ENCODE measurements around the gene SNCAIP. TPM values are rescaled to one million over a fixed set of nuclear protein-coding genes. Genes with fewer than 3 reads are reported as not detected.

The SNCAIP gene
- total and polyA plus RNA-seq, 9 of the 15 experiments (the other 6 are each of a cell fraction or from before 2014, with no cell fraction given): 0.04 TPM; not detected in 8

- no peak overlapping the region for H3K27ac ChIP-seq (ENCODE audit: extremely low read depth, low read depth, low read length)
- no peaks in the 10 kb centered on the region for H3K4me1 ChIP-seq (replicated peaks in 1 of 2; ENCODE audit: control insufficient read depth in 2 of 2, insufficient read depth in 2 of 2, low read length in 2 of 2)
- H2AFZ ChIP-seq (ENCODE audit: low read depth, low read length): no peak overlapping the region
- in situ Hi-C loops (cut with MboI) (no loop called here), intact Hi-C loops (cut with micrococcal nuclease) (no loop called here)
- 2% methylated on average over 7 of the region's 7 CpGs for whole genome bisulfite sequencing (ENCODE audit: insufficient coverage, low coverage, missing lambda C conversion rate)
- ChIA-PET CTCF (ENCODE audit: low intra/inter-chr PET ratio) (no interaction called here), POLR2A (no interaction called here)
- H4K20me1 ChIP-seq (replicated peaks; ENCODE audit: control insufficient read depth, insufficient read depth, low read length): no peaks in the 10 kb centered on the region
- H3K4me2 ChIP-seq (ENCODE audit: insufficient read depth, low read length): no peak overlapping the region
- H3K36me3 ChIP-seq (ENCODE audit: control insufficient read depth, insufficient read depth, low read length): no peaks in the 10 kb centered on the region
- H3K9me1 ChIP-seq (ENCODE audit: control insufficient read depth, insufficient read depth, low read length): no peaks in the 10 kb centered on the region
- no TSS peak for BruUV-seq (replicated peaks)
- no peak overlapping the region for H3K4me3 ChIP-seq
- no peak for ATAC-seq
- H3K79me2 ChIP-seq (ENCODE audit: control insufficient read depth, insufficient read depth, low read length): no peaks in the 10 kb centered on the region
- no peak overlapping the region for H3K9ac ChIP-seq (ENCODE audit: insufficient read depth in 1 of 2, low read depth in 2 of 2, low read length in 2 of 2)
- no peak for DNase-seq (ENCODE audit: extremely low read depth in 1 of 4, low spot score in 3 of 4)
- H3K9me3 ChIP-seq (replicated peaks; ENCODE audit: control insufficient read depth, insufficient read depth, low read depth, low read length): no peaks in the 10 kb centered on the region
- H3K27me3 ChIP-seq (ENCODE audit: control insufficient read depth in 2 of 2, insufficient read depth in 2 of 2, low read length in 2 of 2): no peaks in the 10 kb centered on the region
- no peak for FAIRE-seq
- TF ChIP-seq NFIX (CRISPR knock-in tag; IDR thresholded peaks at IDR 0.05; ENCODE audit: low read depth): 0 out of 2 replicates have a peak, but pooled peaks have one; percentile 21
- TF ChIP-seq NFIC (IDR thresholded peaks at IDR 0.05): peak; percentile 78
- no peak for TF ChIP-seq CTBP1 (IDR thresholded peaks at IDR 0.05; ENCODE audit: borderline replicate concordance)
These were observed 117.7 kb downstream of the SNCAIP start for GRCh38 chr5:122429545-122430318.

- in situ Hi-C loops (cut with MboI) (no loop called here), intact Hi-C loops (cut with micrococcal nuclease) (no loop called here)
- no peaks in the 10 kb centered on the region for H3K36me3 ChIP-seq (ENCODE audit: control insufficient read depth, insufficient read depth, low read length)
- POLR2A ChIA-PET: no interaction called here
- no peak for TF ChIP-seq TEAD2 (tag; IDR thresholded peaks at IDR 0.05)
- no peak for TF ChIP-seq ZNF316 (IDR thresholded peaks at IDR 0.05)
- TF ChIP-seq KLF13 (tag; IDR thresholded peaks at IDR 0.05; ENCODE audit: borderline replicate concordance, low read depth): no peak
- TF ChIP-seq ZNF766 (CRISPR knock-in tag; conservative IDR thresholded peaks at IDR 0.05): no peak
- TF ChIP-seq HDAC2 (IDR thresholded peaks at IDR 0.05): no peak
- no peak for TF ChIP-seq ZNF41 (CRISPR knock-in tag; conservative IDR thresholded peaks at IDR 0.05)
- no peak for TF ChIP-seq CBX8 (IDR thresholded peaks at IDR 0.05; ENCODE audit: borderline replicate concordance, extremely low read depth, low read depth, low read length, poor library complexity, severe bottlenecking)
- TF ChIP-seq ZZZ3 (IDR thresholded peaks at IDR 0.05): no peak
- no peak for TF ChIP-seq THAP12 (CRISPR knock-in tag; IDR thresholded peaks at IDR 0.05)
- no peaks in the 10 kb centered on the region for H3K79me2 ChIP-seq (ENCODE audit: control insufficient read depth, insufficient read depth, low read length)
- no peaks in the 10 kb centered on the region for H3K4me1 ChIP-seq (replicated peaks in 1 of 2; ENCODE audit: control insufficient read depth in 2 of 2, insufficient read depth in 2 of 2, low read length in 2 of 2)
- no peak overlapping the region for H3K4me3 ChIP-seq
- H3K9me3 ChIP-seq (replicated peaks; ENCODE audit: control insufficient read depth, insufficient read depth, low read depth, low read length): no peaks in the 10 kb centered on the region
- ATAC-seq (no peak), FAIRE-seq (no peak), DNase-seq (ENCODE audit: extremely low read depth in 1 of 4, low spot score in 3 of 4) (no peak)
- WGBS (ENCODE audit: insufficient coverage, low coverage, missing lambda C conversion rate): 0% methylated on average over 2 of the region's 2 CpGs
- H4K20me1 ChIP-seq (replicated peaks; ENCODE audit: control insufficient read depth, insufficient read depth, low read length): no peaks in the 10 kb centered on the region
- H3K4me2 ChIP-seq (ENCODE audit: insufficient read depth, low read length): no peak overlapping the region
- BruUV-seq (replicated peaks): no TSS peak
- H3K27ac ChIP-seq (ENCODE audit: extremely low read depth, low read depth, low read length): no peak overlapping the region
- H3K9ac ChIP-seq (ENCODE audit: insufficient read depth in 1 of 2, low read depth in 2 of 2, low read length in 2 of 2): no peak overlapping the region
- no peak overlapping the region for H2AFZ ChIP-seq (ENCODE audit: low read depth, low read length)
- CTCF ChIA-PET (ENCODE audit: low intra/inter-chr PET ratio): no interaction called here
- H3K9me1 ChIP-seq (ENCODE audit: control insufficient read depth, insufficient read depth, low read length): no peaks in the 10 kb centered on the region
- H3K27me3 ChIP-seq (ENCODE audit: control insufficient read depth in 2 of 2, insufficient read depth in 2 of 2, low read length in 2 of 2): no peaks in the 10 kb centered on the region
These were observed 118.2 kb downstream of the SNCAIP start for GRCh38 chr5:122430319-122430586.
